Mesodermal cell (in vitro differentiated cells): ENCODE measurements around the gene PRKCA.
"Not testable (repeated sequence)": the region's sequence is repeated elsewhere in the genome, so short reads cannot be mapped to it uniquely, and the experiment has no call there.

Experiments used
- H3K27ac ChIP-seq: 2 replicates; pipeline ENCODE4 v1.7.0; 2013; ENCODE audit warnings: mild to moderate bottlenecking, low read depth, low read length, moderate library complexity; ENCODE audit not compliant: severe bottlenecking
- H3K36me3 ChIP-seq: 2 replicates; pipeline ENCODE4 v1.7.1; 2013; ENCODE audit warnings: mild to moderate bottlenecking, low read length, moderate library complexity; ENCODE audit not compliant: control insufficient read depth, insufficient read depth
- H3K4me1 ChIP-seq: one replicate; pipeline ENCODE4 v1.7.1; 2013; ENCODE audit warnings: mild to moderate bottlenecking, low read length; ENCODE audit not compliant: insufficient read depth, control insufficient read depth, poor library complexity, severe bottlenecking
- H3K4me3 ChIP-seq: 2 replicates; pipeline ENCODE4 v1.7.0; 2013; ENCODE audit warnings: low read length, control low read depth, mild to moderate bottlenecking; ENCODE audit not compliant: insufficient read depth, poor library complexity, severe bottlenecking; ENCODE audit errors: extremely low read depth
- H3K9me3 ChIP-seq: 2 replicates; pipeline ENCODE4 v1.7.1; 2013; ENCODE audit warnings: mild to moderate bottlenecking, low read length, moderate library complexity; ENCODE audit not compliant: control insufficient read depth
- WGBS, 2 experiments: methylation state at CpG; one replicate each; pipeline ENCODE4 v1.1.5; 2013; ENCODE audit warnings: missing lambda C conversion rate in 2 of 2; ENCODE audit not compliant: insufficient coverage in 2 of 2; 5-methylcytosine and 5-hydroxymethylcytosine counted together

The PRKCA gene

DNA sequence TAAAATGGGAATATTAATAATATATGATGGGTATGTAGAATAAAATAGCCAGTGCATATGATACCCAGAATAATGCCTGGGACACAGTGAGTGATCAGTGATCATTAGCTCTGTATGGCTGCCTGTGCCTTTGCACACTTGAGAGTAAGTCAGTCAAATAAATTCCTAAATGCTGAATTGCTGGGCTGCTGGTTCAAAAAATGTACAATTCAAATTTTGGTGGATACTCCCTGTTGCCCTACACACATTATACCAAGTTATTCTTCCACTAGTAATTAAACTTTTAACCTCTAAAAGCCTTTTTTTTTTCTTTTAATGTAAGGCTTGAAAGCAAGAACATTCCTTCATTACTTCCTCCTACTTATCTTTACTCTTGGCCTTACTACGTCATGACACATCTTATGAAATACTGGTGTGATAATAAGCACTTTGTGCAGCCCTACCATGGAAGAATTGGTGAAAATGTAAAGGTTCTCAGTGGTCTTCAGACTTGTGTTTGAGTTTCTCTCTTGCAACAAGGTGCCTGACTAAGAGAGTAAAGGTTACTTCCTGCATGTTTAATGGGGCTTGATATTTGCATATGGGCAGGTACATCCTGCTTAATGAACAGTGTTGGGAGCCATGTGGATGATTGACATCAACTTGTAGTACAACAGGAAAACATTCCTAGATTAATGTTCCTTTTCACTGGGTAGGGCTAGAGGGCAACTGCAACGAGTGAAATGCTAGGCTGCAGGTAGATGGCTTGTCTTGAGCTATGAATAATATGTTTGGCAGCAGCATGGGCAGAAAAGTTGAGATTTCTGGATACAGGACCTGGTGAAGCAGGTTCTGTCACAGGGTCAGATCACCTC, 84.3 kb downstream of the PRKCA start:
- WGBS, 2 experiments: 0% methylated on average over 1 of the region's 2 CpGs; no CpG with 5 or more reads in 1 of the 2 experiments
- H3K36me3 ChIP-seq: peaks cover 9% of the 10 kb centered on the region

DNA sequence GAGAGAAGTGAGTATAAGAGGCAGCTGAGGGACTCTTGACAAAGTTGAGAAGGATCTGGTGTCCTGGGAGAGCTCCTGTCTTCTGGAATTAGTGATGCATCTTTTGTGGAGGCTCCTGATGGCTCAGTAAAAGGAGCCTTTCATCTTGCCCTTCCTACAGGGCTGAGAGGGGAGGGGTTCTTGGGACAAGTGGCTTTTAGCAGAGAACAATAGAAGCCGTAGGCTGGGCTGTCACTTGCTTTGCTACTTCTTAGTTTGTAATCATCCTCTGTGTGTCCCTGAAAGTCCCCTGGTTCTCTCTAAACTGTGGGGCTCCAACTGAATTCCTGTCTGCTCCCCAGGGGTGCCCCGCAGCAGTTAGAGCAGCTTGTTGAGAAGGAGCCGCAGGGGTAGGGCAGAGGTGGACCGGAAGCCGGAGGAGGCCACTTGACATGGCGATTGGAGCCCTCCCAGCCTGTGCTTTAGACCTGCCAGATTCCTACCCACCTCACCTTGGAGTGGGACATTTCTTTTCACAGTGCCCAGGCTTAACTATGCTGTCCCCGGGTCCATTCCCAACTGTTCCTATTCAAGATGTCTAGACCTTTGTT, 85.1 kb downstream of the PRKCA start:
- Histone ChIP-seq H3K27ac (no peak overlapping the region), H3K9me3 (no peaks in the 10 kb centered on the region), H3K4me1 (no peaks in the 10 kb centered on the region), H3K4me3 (no peak overlapping the region), H3K36me3 (peaks cover 9% of the 10 kb centered on the region)
- WGBS, 2 experiments: 63 to 82% methylated on average over 5 to 6 of the region's 7 CpGs

More for the DNA sequence above, 84.3 kb downstream of the PRKCA start:
- H3K9me3 ChIP-seq: no peaks in the 10 kb centered on the region
- H3K4me1 ChIP-seq: no peaks in the 10 kb centered on the region
- H3K4me3 ChIP-seq: no peak overlapping the region
- no peak overlapping the region for H3K27ac ChIP-seq

DNA sequence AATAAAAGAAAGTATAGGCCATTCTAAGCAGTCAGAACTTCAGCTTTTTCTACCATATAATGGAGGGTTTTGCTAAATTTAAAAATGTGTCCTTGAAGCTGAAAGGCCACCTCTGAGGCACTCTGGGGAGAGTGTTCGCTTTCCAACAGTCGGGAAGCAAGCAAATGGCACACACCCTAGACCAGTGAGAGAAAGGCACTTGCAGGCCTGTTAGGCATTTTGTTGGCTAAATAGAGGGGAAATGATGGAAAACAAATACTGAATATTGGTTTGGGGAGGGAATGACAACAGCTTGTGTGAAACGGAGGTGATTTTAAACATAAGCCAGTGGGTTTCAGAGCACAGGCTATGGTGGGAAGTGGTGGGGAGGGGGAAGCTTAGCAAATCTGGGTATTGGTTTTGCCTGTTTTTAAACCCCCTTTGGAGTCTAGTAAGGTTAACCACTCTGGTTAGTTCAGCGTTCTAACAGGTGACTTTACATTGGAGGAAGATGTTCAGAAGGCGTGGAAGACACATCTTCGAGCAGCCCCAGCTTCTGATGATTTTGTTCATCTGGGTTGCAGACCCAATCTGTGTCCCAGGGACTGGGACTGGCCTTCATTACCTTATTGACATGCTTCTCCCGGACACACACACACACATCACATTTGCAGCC, 90.5 kb downstream of the PRKCA start:
- no peak overlapping the region for H3K27ac ChIP-seq
- WGBS, 2 experiments: 81 to 90% methylated on average over 6 to 7 of the region's 7 CpGs

DNA sequence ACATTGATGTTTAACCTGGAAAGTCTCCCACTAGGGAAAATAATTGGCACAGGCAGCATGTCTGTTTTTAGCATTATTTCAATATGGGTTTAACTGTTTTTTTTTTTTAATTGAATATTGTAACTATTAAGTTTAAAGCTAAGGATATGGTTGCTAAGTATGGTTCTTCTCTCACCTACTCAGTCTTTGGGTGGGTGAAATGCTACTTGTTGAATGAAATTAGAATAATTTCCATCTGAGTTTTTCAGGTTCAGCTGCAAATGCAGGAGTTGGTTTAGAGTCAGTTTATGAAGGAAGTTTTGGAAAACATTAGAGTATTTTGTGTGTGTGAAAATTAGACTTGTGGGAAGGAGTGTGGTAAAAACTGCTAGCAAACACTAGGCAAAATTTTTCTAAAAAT, 93.5 kb downstream of the PRKCA start:
- no peak overlapping the region for H3K27ac ChIP-seq
- peaks cover under 1% of the 10 kb centered on the region for H3K36me3 ChIP-seq
- H3K4me3 ChIP-seq: no peak overlapping the region
- H3K9me3 ChIP-seq: no peaks in the 10 kb centered on the region
- no peaks in the 10 kb centered on the region for H3K4me1 ChIP-seq

More for the DNA sequence above, 90.5 kb downstream of the PRKCA start:
- no peaks in the 10 kb centered on the region for H3K4me1 ChIP-seq
- no peaks in the 10 kb centered on the region for H3K9me3 ChIP-seq
- H3K36me3 ChIP-seq: peaks cover 9% of the 10 kb centered on the region
- H3K4me3 ChIP-seq: no peak overlapping the region

DNA sequence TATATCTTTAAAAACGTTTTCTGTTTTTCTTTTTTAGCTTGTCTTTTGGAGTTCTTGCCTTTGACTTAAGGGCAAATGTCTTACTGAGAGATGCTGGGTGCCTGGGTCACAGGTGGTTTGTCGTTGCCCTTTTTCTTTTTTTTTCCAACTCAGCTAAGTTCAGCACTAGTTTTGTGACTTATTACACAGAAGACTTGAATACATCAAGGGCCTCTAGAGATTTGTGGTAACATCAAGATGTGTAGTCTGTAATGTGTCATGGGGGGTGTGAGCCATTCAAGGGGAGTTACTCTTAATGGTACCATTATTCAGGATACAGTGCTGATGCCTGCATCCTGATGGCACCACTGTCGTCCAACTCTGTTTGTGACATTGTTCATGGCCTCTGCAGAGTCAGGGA, 95.1 kb downstream of the PRKCA start:
- H3K36me3 ChIP-seq: no peaks in the 10 kb centered on the region
- H3K4me1 ChIP-seq: no peaks in the 10 kb centered on the region
- 41 to 80% methylated on average over 1 to 2 of the region's 3 CpGs for WGBS, 2 experiments
- no peaks in the 10 kb centered on the region for H3K9me3 ChIP-seq
- no peak overlapping the region for H3K4me3 ChIP-seq
- no peak overlapping the region for H3K27ac ChIP-seq

DNA sequence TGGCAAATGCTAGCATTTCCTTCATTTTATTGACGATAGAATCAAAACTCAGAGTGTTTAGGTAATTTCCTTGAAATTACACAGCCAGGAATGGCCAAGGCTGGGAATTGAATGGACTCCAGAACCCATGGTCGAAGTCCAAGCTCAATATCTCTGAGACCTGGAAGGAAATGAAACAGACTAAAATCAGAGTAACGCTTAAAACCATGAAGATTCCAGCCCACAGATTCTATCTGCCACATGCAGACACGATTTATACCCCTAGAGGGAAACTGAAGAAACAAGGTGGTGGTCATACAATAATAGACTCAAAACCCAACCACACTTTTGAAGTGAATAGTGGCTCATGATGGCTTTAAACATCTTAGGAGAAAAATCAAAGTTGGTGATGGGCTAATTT, 95.6 kb downstream of the PRKCA start:
- Histone ChIP-seq H3K4me1 (no peaks in the 10 kb centered on the region), H3K27ac (no peak overlapping the region), H3K4me3 (no peak overlapping the region), H3K36me3 (no peaks in the 10 kb centered on the region), H3K9me3 (no peaks in the 10 kb centered on the region)
- WGBS, 2 experiments: 86% methylated on average over 1 of the region's 4 CpGs; no CpG with 5 or more reads in 1 of the 2 experiments

DNA sequence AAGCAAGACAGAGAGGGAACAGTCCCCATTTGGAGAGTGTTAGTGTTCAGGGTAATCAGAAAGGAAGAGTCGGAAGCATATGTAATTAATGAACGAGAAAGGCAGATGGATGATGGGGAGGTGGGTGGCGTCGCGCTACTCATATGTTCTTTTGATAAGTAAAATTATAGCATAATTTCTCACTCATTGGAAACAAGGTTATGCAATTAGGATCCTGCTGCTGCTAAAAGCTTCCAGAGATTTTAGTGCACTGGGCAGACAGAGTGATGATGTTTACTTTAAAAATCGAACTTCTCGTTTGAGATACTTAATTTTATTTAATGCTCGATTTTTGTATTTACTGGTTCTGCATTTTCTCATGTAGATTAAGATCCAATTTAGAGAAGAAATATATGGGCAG, 96.2 kb downstream of the PRKCA start:
- Histone ChIP-seq H3K36me3 (no peaks in the 10 kb centered on the region), H3K4me3 (no peak overlapping the region), H3K27ac (no peak overlapping the region), H3K9me3 (no peaks in the 10 kb centered on the region), H3K4me1 (no peaks in the 10 kb centered on the region)
- WGBS, 2 experiments: 100% methylated on average over 1 to 2 of the region's 8 CpGs

DNA sequence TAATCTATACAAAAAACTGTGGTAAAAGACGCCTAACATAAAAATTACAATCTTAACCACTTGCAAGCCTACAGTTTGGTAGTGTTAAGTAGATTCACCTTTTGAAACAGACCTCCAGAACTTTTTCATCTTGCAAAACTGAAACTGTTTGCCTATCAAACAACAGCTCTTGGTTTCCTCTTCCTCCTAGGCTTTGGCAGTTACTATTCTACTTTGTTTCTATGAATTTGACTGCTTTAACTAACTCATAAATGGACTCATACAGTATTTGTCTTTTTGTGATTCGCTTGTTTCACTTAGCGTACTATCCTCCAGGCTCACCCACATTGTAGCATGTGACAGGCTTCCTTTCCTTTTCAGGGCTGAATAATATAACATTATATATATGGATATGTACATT, 97.0 kb downstream of the PRKCA start:
- no CpG with 5 or more reads among the region's 3 CpGs for WGBS, 2 experiments
- no peak overlapping the region for H3K27ac ChIP-seq
- H3K4me3 ChIP-seq: no peak overlapping the region
- H3K4me1 ChIP-seq: no peaks in the 10 kb centered on the region
- no peaks in the 10 kb centered on the region for H3K9me3 ChIP-seq
- H3K36me3 ChIP-seq: no peaks in the 10 kb centered on the region

DNA sequence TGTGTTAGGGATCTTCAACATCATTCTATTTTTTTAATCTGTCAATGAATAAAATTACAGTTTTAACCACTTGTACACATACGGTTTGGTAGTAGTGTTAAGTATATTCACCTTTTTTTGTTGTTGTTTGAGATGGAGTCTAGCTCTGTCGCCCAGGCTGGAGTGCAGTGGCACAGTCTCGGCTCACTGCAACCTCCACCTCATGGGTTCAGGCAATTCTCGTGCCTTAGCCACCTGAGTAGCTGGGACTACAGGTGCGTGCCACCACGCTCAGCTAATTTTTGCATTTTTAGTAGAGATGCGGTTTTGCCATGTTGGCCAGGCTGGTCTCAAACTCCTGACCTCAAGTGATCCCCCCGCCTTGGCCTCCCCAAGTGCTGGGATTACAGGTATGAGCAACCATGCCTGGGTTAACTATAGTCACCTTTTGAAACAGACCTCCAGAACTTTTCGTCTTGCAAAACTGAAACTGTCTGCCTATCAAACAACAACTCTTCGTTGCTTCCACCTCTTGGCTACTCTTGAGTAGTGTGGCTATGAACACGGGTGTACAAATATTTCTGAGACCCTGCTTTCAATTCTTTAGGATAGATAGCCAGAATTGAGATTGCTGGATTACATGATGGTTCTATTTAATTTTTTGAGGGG, 97.8 kb downstream of the PRKCA start:
- H3K27ac ChIP-seq, H3K9me3 ChIP-seq, H3K4me1 ChIP-seq, H3K4me3 ChIP-seq, H3K36me3 ChIP-seq: not testable (repeated sequence)
- 85 to 94% methylated on average over 8 to 9 of the region's 11 CpGs for WGBS, 2 experiments

DNA sequence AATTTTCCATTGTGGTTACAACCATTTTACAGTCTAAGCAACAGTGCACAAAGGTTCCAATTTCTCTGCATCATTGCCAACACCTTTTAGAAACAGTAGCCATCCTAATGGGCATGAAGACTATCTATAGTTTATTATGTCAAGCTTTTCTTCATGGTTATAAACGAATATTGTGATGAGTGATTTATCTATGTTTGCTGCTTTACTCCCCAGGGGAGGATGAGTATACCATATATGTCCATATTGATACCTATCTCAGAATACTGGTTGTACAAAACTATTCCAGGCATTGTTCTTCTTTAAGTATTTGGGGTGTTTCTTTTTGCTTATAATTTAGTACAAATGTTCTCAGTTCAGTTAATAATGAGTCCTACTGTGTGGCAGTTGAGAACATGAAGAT, 98.3 kb downstream of the PRKCA start:
- Histone ChIP-seq H3K4me1 (no peaks in the 10 kb centered on the region), H3K4me3 (no peak overlapping the region), H3K36me3 (no peaks in the 10 kb centered on the region), H3K9me3 (no peaks in the 10 kb centered on the region), H3K27ac (no peak overlapping the region)
- WGBS, 2 experiments: no CpG with 5 or more reads among the region's 1 CpG
